NCI-H1105 treated with DMSO at 0.1 percent for 48 hours (cell line): Measurements from ENCODE around the gene RNF17.
A peak's percentile ranks its signal among the peaks of the same experiment; 100 is the strongest.
"Not testable (repeated sequence)": the region's sequence is repeated elsewhere in the genome, so short reads cannot be mapped to it uniquely, and the experiment has no call there.

Experiments
- DNase-seq: peaks from one replicate; lab custom pipeline; 2025; lab: John Stamatoyannopoulos, UW

RNF17 gene

GRCh38 chr13:24745516-24745860, 18.5 kb upstream of the RNF17 start:
- DNase-seq: no peak

- no peak for DNase-seq
Observed at GRCh38 chr13:24745861-24746617, 17.9 kb upstream of the RNF17 start.

- DNase-seq: no peak
Observed at GRCh38 chr13:24746618-24747247, 17.2 kb upstream of the RNF17 start.

GRCh38 chr13:24747248-24748060, 16.5 kb upstream of the RNF17 start:
- peak; percentile 3 for DNase-seq

- peak; percentile 20 for DNase-seq
Observed at GRCh38 chr13:24748061-24748400, 15.9 kb upstream of the RNF17 start.

GRCh38 chr13:24759197-24759596, 4.8 kb upstream of the RNF17 start:
- no peak for DNase-seq

- DNase-seq: no peak
Observed at GRCh38 chr13:24764276-24764630, 284 bp downstream of the RNF17 start.

- DNase-seq: no peak
Observed at GRCh38 chr13:24777171-24777570, 13.2 kb downstream of the RNF17 start.

- DNase-seq: no peak
Observed at GRCh38 chr13:24784319-24784718, 20.4 kb downstream of the RNF17 start.

- DNase-seq: no peak
Observed at GRCh38 chr13:24788538-24788937, 24.6 kb downstream of the RNF17 start.

- no peak for DNase-seq
Observed at GRCh38 chr13:24802074-24802473, 38.1 kb downstream of the RNF17 start.

- DNase-seq: no peak
Observed at GRCh38 chr13:24821207-24821606, 57.2 kb downstream of the RNF17 start.

GRCh38 chr13:24822640-24823039, 58.7 kb downstream of the RNF17 start:
- DNase-seq: no peak

- not testable (repeated sequence) for DNase-seq
Observed at GRCh38 chr13:24823122-24823710, 59.2 kb downstream of the RNF17 start.

GRCh38 chr13:24827799-24828198, 63.8 kb downstream of the RNF17 start:
- no peak for DNase-seq

- DNase-seq: peak; percentile 25
Observed at GRCh38 chr13:24834902-24835510, 71.0 kb downstream of the RNF17 start.

- DNase-seq: not testable (repeated sequence)
Observed at GRCh38 chr13:24837528-24837927, 73.6 kb downstream of the RNF17 start.

- no peak for DNase-seq
Observed at GRCh38 chr13:24842549-24843274, 78.7 kb downstream of the RNF17 start.

GRCh38 chr13:24851546-24851945, 87.6 kb downstream of the RNF17 start:
- no peak for DNase-seq

- DNase-seq: no peak
Observed at GRCh38 chr13:24854311-24854710, 90.3 kb downstream of the RNF17 start.

GRCh38 chr13:24858953-24859352, 95.0 kb downstream of the RNF17 start:
- DNase-seq: no peak

- DNase-seq: no peak
Observed at GRCh38 chr13:24860770-24861169, 96.8 kb downstream of the RNF17 start.
